ENCODE measurements around the gene RSPRY1.

Gene RSPRY1

GRCh38 chr16:57283959-57284208 lies 97.8 kb downstream of the RSPRY1 start:
- FAIRE-seq: no peak
- no peak for TF ChIP-seq POLR2AphosphoS5 (IDR thresholded peaks at IDR 0.05; ENCODE audit: low read depth, low read length)
- no peak for TF ChIP-seq SPI1 (IDR thresholded peaks at IDR 0.05; ENCODE audit: low read depth, low read length)
- no peak for TF ChIP-seq TAF1 (IDR thresholded peaks at IDR 0.05; ENCODE audit: low read depth, low read length)
- TF ChIP-seq POU2F2 (IDR thresholded peaks at IDR 0.05; ENCODE audit: low read depth, low read length): no peak
- TF ChIP-seq POLR2A (IDR thresholded peaks at IDR 0.05; ENCODE audit: low read depth, low read length): no peak
- no peak for TF ChIP-seq PAX5 (IDR thresholded peaks at IDR 0.05; ENCODE audit: insufficient read depth, low read length, severe bottlenecking)
- DNase-seq (ENCODE audit: insufficient read length, low spot score): no peak

- FAIRE-seq (peak; percentile 78), DNase-seq (ENCODE audit: insufficient read length, low spot score) (peak; percentile 78)
- TF ChIP-seq TAF1 (IDR thresholded peaks at IDR 0.05; ENCODE audit: low read depth, low read length): no peak
- TF ChIP-seq POLR2A (IDR thresholded peaks at IDR 0.05; ENCODE audit: low read depth, low read length): no peak
- no peak for TF ChIP-seq POU2F2 (IDR thresholded peaks at IDR 0.05; ENCODE audit: low read depth, low read length)
- no peak for TF ChIP-seq POLR2AphosphoS5 (IDR thresholded peaks at IDR 0.05; ENCODE audit: low read depth, low read length)
- TF ChIP-seq PAX5 (IDR thresholded peaks at IDR 0.05; ENCODE audit: insufficient read depth, low read length, severe bottlenecking): no peak
- no peak for TF ChIP-seq SPI1 (IDR thresholded peaks at IDR 0.05; ENCODE audit: low read depth, low read length)
Observed at GRCh38 chr16:57284209-57284951, 98.3 kb downstream of the RSPRY1 start, which contains the start of gene PLLP. TSS of gene PLLP (minus strand) at chr16:57284672. CDS start at chr16:57284540, 132 bp downstream.

GRCh38 chr16:57284952-57285363 lies 98.8 kb downstream of the RSPRY1 start:
- TF ChIP-seq POLR2AphosphoS5 (IDR thresholded peaks at IDR 0.05; ENCODE audit: low read depth, low read length): no peak
- no peak for TF ChIP-seq TAF1 (IDR thresholded peaks at IDR 0.05; ENCODE audit: low read depth, low read length)
- TF ChIP-seq SPI1 (IDR thresholded peaks at IDR 0.05; ENCODE audit: low read depth, low read length): no peak
- TF ChIP-seq POLR2A (IDR thresholded peaks at IDR 0.05; ENCODE audit: low read depth, low read length): no peak
- TF ChIP-seq POU2F2 (IDR thresholded peaks at IDR 0.05; ENCODE audit: low read depth, low read length): no peak
- TF ChIP-seq PAX5 (IDR thresholded peaks at IDR 0.05; ENCODE audit: insufficient read depth, low read length, severe bottlenecking): no peak
- DNase-seq (ENCODE audit: insufficient read length, low spot score): no peak
- no peak for FAIRE-seq

GRCh38 chr16:57285379-57285778 lies 99.2 kb downstream of the RSPRY1 start:
- no peak for DNase-seq (ENCODE audit: insufficient read length, low spot score)
- FAIRE-seq: peak; percentile 60
- TF ChIP-seq PAX5 (IDR thresholded peaks at IDR 0.05; ENCODE audit: insufficient read depth, low read length, severe bottlenecking) (no peak), TAF1 (IDR thresholded peaks at IDR 0.05; ENCODE audit: low read depth, low read length) (no peak), POU2F2 (IDR thresholded peaks at IDR 0.05; ENCODE audit: low read depth, low read length) (no peak), SPI1 (IDR thresholded peaks at IDR 0.05; ENCODE audit: low read depth, low read length) (no peak), POLR2A (IDR thresholded peaks at IDR 0.05; ENCODE audit: low read depth, low read length) (no peak), POLR2AphosphoS5 (IDR thresholded peaks at IDR 0.05; ENCODE audit: low read depth, low read length) (no peak)

GRCh38 chr16:57289391-57290257 lies 103.5 kb downstream of the RSPRY1 start:
- FAIRE-seq (no peak), DNase-seq (ENCODE audit: insufficient read length, low spot score) (no peak)
- TF ChIP-seq PAX5 (IDR thresholded peaks at IDR 0.05; ENCODE audit: insufficient read depth, low read length, severe bottlenecking) (no peak), POLR2A (IDR thresholded peaks at IDR 0.05; ENCODE audit: low read depth, low read length) (no peak), TAF1 (IDR thresholded peaks at IDR 0.05; ENCODE audit: low read depth, low read length) (no peak), SPI1 (IDR thresholded peaks at IDR 0.05; ENCODE audit: low read depth, low read length) (no peak), POLR2AphosphoS5 (IDR thresholded peaks at IDR 0.05; ENCODE audit: low read depth, low read length) (no peak), POU2F2 (IDR thresholded peaks at IDR 0.05; ENCODE audit: low read depth, low read length) (no peak)

Data from GM12891 (cell line).